Skin of body (tissue), 1 donor: ENCODE data around the gene TMA7. TPM values are rescaled to one million over a fixed set of nuclear protein-coding genes. Genes with fewer than 3 reads are reported as not detected.

ENCODE experiments used
- total RNA-seq: library from RNA; depleted of rRNA; stranded (reverse); fragments of >200 nt; gene quantifications from one replicate; pipeline ENCODE4 v1.2.3, GENCODE V29; 2014

Gene TMA7
- total RNA-seq, 1 donor from 2014 or later: 152 TPM

Other genes starting within 250 kb of the TMA7 start
- 18.3 TPM for gene CAMP, start 216.8 kb upstream of the TMA7 start, total RNA-seq
- gene ZNF589, start 199.2 kb upstream of the TMA7 start, total RNA-seq: 11.5 TPM
- 17.3 TPM for gene NME6, start 138.9 kb upstream of the TMA7 start, total RNA-seq
- not detected for gene SPINK8, start 106.6 kb upstream of the TMA7 start, total RNA-seq
- gene FBXW12, start 68.0 kb upstream of the TMA7 start, total RNA-seq: not detected
- 41.2 TPM for gene PLXNB1, start 10.2 kb upstream of the TMA7 start, total RNA-seq
- 6.7 TPM for gene CCDC51, start 138 bp upstream of the TMA7 start, total RNA-seq
- gene ATRIP, start 6.5 kb downstream of the TMA7 start, total RNA-seq: 4.8 TPM
- 35.2 TPM for gene SHISA5, start 63.9 kb downstream of the TMA7 start, total RNA-seq
- 5.4 TPM for gene PFKFB4, start 116.5 kb downstream of the TMA7 start, total RNA-seq
- gene UCN2, start 123.5 kb downstream of the TMA7 start, total RNA-seq: 1.4 TPM
- gene COL7A1, start 155.1 kb downstream of the TMA7 start, total RNA-seq: 71.4 TPM
- 132 TPM for gene UQCRC1, start 169.4 kb downstream of the TMA7 start, total RNA-seq
- not detected for gene TMEM89, start 181.5 kb downstream of the TMA7 start, total RNA-seq
- 9.9 TPM for gene SLC26A6, start 195.2 kb downstream of the TMA7 start, total RNA-seq
- gene CELSR3, start 222.6 kb downstream of the TMA7 start, total RNA-seq: 0.39 TPM
- gene NCKIPSD, start 245.7 kb downstream of the TMA7 start, total RNA-seq: 10.1 TPM